Stimulated activated CD4-positive, alpha-beta T cell treated with anti-CD3 and anti-CD28 coated beads, Interleukin-2, amount 100 ng/mL, for 48 hours (primary cell): ENCODE measurements around the gene MANSC4.
"Not testable (repeated sequence)": the region's sequence is repeated elsewhere in the genome, so short reads cannot be mapped to it uniquely, and the experiment has no call there.

ENCODE experiments used
- DNase-seq, 2 donors: peaks; one replicate each; pipeline ENCODE4 v3.0.0-alpha.2; 2020

MANSC4 gene

DNA sequence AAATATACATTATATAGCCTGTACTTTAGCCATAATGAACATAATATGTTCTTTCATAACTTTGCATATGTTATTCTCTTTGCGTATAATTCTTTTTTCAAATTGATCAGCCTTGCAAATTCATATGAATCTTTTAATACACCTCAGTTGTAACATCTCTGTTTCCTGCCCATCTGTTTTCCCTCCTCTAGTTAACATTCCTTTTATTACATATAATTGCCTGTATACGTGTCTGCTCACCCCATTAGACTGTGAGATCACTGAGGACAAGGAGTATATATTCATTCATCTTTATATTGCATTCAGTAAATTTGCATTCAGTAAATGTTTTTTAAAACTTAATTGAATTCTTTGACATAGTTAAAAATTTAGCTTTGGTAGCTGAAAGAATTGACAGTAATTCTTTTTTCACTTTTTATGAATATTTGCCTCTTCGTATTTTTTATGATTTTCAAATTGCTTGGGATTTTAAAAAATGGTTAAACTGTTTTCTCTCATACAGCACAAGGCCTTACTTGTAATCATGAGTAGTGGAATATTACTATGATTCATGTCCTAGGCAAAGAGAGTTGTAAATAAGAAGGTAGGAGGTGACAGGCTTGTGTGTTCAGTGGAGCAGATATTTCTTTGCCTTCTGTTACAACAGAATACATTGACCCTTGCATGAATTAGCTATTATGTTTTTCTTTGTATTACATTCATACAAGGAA lies 32.8 kb downstream of the MANSC4 start:
- no peak for DNase-seq

DNA sequence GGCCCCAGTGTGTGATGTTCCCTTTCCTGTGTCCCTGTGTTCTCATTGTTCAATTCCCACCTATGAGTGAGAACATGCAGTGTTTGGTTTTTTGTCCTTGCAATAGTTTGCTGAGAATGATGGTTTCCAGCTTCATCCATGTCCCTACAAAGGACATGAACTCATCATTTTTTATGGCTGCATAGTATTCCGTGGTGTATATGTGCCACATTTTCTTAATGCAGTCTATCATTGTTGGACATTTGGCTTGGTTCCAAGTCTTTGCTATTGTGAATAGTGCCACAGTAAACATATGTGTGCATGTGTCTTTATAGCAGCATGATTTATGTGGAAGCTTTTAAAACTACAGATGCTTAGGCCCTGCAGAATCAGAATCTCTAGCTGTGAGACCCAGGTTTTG lies 34.3 kb downstream of the MANSC4 start:
- not testable (repeated sequence) for DNase-seq

DNA sequence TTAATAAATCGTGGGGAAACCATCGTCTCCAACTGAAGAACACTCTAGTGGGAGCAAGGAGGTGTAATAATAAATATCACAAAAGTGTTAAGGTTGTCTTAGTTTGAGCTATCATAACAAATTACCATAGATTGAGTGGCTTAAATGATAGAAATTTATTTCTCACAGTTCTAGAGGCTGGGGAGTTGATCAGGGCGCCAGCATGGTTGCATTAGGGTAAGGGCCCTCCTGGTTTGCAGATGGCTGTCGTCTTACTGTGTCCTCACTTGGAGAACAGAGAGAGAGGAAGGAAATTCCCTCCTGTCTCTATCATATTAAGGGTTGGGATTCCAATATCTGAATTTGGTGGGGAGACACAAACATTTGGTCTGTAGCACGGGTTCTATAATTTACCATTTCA lies 36.4 kb downstream of the MANSC4 start:
- DNase-seq: no peak

DNA sequence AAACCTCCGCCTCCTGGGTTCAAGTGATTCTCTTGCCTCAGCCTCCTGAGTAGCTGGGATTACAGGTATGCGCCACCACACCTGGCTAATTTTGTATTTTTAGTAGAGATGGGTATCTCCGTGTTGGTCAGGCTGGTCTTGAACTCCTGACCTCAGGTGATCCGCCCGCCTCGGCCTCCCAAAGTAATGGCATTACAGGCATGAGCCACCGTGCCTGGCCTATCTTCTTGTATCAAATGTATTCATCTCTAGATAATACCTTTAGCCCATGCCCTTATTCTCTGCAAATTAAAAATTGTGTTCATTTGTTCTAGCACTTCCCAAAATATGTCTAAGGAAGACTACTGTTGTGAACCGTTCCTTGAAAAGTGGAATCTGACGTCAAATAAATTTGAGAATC lies 45.7 kb downstream of the MANSC4 start:
- DNase-seq: not testable (repeated sequence)

DNA sequence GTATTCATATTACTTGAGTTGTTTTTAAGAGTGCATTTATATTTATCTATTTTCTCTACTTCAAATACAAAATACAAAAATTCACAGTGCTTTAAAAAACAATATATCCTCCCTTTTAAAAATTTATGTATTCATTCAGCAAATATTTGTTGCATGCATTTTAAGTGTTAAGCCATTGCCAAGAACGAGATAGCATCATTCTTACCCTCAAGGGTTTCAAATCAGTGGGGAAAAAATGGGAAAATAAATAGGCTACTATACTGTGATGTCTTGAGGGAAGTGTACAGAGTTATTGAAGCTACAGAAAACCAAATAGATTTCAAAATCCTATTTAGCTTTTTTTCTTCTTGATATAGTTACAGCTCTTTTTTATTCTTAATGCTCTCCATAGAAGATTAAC lies 46.2 kb downstream of the MANSC4 start:
- no peak for DNase-seq

DNA sequence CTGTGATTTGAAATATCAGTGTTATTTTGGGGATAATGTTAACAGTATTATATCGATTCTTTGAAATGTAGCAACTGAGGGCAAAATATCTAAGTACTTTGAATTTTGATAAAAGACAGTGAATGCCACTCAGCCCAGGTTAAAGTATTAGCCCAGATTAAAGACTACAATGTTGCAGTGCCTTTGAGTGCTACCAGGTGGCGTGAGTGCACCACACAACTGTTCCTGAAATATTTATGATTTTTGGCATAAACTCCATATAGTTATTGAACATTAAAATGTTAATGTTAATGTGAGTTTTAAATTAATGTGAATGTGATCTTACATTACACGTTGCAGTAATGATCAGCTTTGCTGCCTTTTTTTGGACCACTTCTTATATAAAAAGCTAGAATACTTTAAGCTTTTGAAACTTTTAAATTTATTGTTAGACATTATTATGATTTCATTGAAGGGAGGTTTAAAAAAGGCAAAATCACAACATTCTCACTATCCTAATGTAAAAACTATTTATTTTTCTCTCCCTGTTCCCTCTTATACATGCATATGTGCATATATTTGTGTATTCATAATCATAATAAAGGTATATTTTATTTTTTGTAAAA lies 46.9 kb downstream of the MANSC4 start:
- peak in 1 of 2 donors; percentile 22 for DNase-seq

DNA sequence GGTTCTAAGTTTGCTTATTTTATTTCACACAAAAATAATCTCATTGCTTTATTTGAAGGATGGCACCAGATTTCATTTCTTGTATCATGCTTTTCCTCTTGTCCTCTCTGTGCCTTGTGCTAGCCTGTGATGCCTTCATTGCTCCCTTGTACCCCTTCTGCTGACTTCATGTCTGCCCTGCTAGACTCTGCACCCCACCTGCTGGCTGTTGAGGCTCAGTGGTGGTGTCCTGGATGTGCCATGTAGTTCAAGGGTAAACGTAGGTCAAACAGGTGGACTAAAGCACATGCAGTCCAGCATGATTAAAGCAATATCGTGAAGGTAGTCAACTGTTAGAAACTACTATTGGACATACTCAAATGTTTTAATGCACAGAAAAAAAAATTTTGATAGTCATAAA lies 47.8 kb downstream of the MANSC4 start:
- no peak for DNase-seq

DNA sequence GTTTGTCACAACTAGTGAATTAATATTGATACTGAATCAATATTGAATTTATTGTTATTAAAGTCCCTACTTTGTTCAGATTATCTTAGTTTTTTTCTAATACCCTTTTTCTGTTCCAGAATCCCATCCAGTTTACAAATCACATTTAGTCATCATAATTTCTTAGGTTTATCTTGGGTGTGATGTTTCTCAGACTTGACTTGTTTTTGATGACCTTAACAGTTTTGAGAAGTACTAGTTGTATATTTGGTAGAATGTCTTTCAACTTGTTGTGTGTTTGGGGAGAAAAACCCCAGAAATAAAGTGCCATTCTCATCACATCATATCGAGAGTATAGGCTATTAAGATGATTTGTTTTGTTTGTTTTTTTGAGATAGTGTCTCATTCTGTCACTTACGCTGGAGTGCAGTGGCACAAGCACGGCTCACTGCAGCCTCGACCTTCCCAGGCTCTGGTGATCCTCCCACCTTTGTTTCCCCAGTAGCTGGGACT lies 49.9 kb downstream of the MANSC4 start:
- no peak for DNase-seq

DNA sequence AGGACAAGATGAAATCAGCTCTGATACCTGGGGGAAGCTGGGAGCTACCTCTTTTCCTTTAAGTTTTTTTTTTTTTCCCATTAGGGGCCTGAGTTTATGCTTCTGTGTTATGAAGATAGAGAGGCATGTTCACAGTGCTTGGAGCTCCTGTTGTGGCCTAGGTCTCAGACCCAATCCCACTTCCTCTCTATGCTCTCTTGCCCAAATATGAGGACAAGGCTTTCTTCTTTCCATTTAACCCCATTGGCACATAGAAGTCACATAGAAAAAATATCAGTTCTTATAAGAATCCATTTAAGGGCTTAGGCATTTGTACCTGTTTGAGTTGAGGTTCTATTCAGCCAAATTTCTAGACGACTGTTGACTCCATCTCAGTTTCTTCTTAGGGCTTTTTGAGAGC lies 56.8 kb downstream of the MANSC4 start:
- DNase-seq: no peak
